GM18502 (cell line): ENCODE results near the gene SPTBN1.

Experiments
- ATAC-seq: cut with Tn5 transposase; IDR thresholded peaks from one replicate; pipeline ENCODE4 v1.9.1; 2021; ENCODE audit warnings: mild to moderate bottlenecking; ENCODE audit not compliant: unreplicated experiment, poor library complexity

The SPTBN1 gene

DNA sequence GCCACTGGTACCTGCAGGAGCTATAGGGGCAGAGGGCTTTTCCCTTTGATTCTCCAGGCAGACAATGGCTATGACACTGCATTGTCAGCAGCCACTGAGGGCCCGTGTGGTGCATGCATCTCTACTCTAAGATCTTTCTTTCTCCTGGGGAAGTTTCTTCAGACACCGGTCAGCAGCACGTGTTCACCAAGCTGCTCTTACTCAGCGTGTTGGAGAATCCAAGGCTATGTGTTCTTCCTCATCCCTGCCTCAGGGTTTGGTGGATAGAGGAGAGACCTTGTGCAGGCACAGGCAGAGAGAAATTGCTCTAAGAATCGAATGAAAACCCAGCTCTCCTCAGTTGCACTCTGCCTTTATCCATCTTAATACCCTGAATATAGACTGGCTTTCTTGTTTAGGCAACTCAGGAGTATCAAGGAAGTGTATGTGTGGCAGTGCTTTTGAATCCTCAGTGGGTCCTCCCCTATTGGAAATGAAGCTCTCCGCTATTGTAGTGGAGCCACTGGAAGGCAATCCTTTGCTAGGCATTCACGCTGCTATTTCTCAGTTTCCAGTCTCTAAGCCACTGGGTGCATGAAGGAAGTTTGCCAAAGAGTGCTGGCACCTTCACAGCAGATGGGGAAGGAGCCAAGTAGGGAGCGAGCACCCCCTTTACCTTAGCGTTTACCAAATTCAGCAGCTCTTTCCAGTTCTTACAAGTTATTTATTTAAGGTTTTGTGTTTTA lies 180.4 kb downstream of the SPTBN1 start:
- ATAC-seq: no peak

DNA sequence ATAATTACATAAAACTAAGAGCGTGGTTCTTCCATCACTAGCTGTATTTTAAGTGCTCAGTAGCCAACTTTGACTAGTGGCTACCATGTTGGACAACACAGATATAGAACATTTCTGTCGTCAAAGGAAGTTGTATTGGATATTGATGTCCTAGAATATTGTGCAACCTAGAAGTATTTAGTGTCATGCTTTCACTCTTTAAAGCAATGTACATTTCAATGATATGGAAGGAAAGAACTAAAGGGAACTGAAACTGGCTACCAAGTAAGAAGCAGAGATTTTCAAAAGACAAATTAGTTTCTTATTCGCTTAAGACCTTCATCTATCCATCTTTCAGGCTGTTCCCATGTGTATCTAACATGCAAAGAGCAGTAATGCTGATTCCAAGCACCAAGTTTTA lies 182.0 kb downstream of the SPTBN1 start:
- ATAC-seq: peak; percentile 43

DNA sequence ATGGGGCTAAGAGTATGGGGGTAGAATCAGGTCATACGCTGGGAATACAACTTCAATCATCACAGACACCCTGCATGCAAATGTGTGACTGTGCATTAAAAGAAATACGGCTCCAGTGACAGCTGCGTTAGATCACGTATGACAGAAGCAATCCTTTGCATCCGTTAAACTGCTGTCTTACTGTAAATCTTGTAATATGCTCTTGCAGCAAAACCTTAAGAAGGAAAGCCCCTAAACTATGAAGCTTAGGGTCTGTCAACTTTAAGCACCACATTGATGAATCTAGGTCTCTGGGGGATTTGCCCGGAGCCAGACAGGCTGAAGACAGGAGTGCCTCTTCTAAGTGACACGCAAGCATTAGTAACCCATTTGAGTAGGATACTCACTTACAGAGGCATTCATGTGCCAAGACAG lies 182.7 kb downstream of the SPTBN1 start:
- ATAC-seq: no peak

DNA sequence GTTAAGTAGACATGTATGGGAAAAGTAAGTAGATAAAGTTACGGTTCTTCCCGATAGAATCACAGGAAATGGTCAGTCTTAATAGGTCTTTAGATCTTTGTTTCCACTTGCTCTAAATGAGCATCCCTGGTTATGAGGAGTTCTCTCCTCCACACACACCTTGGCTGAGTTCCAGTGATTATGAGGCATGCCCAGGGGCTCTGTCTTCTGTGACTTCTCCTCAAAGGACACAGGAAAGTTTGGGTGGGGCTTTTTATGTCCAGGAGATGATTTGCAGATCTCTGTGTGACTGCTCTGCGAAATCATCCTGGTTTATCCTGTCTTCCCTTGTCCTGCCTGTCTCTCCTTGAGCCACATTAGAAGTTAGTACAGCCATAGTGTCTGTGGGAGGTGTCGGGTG lies 183.5 kb downstream of the SPTBN1 start:
- no peak for ATAC-seq

DNA sequence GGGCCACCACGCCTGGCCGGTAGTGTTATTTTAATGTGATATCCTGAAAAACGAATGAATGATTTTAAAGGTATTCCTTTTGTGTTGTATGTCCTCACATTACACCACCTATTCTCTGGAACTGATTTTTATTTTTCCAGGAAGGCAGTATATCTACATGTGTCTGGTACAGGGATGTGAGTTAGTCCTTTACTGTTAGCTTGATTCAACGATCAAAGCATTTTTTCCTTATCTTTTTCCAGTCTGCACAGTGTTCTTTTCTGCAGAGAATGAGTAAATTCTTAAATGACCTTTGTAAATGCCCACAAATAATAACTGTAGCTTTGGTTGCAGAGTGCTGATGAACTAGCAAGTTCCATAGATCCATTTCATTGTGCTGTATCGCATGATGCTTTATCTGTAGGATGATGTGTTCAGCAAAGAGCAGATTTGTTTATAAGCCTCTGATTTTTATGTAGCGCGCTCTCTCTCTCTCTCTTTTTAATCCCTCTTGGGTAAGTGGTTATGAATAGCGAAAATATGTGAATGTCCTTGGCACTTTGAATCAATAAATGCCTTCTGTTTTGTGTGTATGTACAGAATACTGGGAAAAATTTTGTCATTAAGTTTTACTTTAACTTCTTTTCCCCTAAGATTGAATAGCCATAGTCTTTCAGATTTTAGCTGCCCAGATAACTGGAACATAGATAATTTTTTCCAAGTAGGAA lies 184.9 kb downstream of the SPTBN1 start:
- ATAC-seq: no peak

DNA sequence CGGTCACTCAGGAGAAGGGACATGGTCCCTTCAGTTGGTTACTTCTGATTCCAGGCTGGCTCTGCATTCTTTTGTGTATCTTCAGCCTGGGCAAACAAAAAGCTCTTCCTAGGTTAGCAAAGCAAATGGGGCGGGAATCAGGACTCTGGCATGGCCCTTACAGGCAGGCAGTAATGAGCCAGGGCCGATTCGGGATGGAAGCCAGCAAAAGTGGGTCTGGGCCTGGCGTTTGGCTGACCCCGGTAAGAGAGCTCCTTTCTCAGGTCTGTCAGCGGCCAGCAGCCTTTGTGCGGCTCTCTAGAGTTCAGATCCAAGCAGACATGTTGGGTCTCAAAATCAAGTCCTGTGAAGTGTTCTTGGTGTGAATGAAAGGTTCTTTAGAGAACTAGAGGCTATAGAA lies 185.9 kb downstream of the SPTBN1 start:
- no peak for ATAC-seq

DNA sequence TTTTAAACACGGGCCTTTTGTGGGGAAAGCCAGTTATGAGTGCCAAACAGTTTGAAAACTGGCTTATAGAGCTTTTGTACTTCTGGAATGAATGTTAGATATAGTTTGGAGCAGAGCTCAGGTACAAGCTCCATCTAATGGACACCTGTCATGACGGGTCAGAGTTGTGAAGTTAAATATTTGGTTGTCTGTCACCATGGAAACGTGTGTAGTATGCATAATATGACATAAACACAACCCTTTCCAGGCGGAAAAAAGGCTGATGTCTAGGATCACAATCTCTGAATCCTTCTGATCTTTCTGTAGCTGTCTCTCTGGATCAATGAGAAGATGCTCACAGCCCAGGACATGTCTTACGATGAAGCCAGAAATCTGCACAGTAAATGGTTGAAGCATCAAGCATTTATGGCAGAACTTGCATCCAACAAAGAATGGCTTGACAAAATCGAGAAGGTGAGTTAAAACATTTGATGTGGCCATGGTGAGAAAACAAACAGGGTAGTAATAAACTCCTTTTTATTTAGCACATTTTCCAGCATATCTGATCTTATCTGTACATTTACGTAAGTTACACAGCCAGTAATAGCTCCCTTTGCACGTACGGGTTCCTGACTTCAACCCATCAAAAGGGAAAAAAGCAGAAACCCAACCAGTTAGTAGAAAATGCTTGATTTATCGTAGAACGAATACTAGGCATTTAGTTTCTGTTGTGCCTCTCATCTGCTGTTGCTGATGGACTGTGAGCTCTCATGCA lies 186.7 kb downstream of the SPTBN1 start:
- ATAC-seq: no peak

DNA sequence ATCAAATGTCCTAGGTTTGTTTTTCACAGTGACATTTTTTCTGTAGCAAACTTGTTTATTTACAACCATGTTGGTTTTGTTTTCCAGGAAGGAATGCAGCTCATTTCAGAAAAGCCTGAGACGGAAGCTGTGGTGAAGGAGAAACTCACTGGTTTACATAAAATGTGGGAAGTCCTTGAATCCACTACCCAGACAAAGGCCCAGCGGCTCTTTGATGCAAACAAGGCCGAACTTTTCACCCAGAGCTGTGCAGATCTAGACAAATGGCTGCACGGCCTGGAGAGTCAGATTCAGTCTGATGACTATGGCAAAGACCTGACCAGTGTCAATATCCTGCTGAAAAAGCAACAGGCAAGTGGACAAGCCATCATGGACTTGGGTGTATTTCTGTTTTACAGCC lies 188.1 kb downstream of the SPTBN1 start:
- ATAC-seq: no peak

DNA sequence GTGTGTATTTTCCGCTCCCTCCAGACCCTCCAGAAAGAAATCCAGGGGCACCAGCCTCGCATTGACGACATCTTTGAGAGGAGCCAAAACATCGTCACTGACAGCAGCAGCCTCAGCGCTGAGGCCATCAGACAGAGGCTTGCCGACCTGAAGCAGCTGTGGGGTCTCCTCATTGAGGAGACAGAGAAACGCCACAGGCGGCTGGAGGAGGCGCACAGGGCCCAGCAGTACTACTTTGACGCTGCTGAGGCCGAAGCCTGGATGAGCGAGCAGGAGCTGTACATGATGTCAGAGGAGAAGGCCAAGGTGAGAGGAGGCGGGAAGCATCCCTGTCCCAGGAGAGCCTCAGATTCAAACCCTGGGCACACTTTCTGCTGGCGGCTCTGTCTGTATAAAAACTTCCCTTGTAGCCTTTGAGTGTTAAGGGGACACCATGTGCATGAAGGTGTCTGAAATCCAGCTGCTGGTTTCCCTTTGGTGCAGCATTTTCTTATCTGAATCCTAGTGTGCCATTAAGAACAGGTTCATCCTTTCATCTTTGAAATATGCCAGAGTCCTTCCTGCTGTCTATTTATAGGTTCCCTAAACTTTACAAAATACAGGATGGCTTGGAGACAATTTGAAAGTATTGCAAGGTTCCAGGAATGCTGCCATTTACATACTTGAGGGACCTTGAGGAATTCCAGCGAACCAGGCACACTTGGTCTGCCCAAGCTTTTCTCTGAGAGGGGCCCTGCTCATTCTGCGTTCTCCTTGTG lies 190.2 kb downstream of the SPTBN1 start:
- ATAC-seq: no peak

DNA sequence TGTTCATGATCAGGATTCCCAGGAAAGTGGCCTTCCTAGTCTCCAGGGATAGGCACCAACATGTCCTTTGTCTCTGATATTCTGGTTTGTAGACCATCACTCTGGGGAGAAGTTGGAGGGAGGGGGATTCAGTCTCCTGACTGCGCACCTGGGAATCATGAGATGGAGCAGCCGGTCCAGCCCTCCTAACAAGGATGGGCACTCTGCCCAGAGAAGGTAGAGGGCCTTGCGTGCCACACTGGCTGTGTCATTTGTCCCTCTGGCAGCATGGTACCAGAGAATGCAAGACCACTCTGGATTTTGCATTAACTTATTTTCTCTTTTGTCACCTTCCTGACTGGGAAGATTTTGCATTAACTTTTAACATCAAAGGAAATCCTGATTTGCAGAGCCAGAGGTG lies 192.1 kb downstream of the SPTBN1 start:
- ATAC-seq: no peak

DNA sequence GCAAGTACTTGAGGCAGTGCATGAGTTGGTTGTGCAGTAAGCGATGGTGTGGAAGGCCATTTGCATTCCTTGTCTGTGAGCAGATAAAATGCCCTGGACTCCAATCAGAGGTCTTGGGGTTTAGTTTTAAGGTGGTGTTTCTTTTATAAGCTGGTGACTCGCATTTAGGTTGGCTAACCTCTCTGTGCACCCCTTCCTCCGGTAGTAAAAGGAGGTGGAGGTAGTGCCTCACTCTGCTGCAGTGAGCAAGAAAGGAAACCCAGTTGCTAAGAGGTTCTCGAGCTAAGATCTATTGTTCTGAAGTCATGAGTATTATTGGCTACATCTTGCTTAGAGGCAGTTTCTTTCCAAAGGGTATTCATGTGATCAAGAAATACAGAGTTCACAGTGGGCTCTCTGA lies 193.1 kb downstream of the SPTBN1 start:
- ATAC-seq: no peak

DNA sequence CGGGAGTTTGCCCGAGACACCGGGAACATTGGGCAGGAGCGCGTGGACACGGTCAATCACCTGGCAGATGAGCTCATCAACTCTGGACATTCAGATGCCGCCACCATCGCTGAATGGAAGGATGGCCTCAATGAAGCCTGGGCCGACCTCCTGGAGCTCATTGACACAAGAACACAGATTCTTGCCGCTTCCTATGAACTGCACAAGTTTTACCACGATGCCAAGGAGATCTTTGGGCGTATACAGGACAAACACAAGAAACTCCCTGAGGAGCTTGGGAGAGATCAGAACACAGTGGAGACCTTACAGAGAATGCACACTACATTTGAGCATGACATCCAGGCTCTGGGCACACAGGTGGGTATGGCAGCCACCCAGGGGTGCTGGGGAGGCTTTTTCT lies 193.5 kb downstream of the SPTBN1 start:
- no peak for ATAC-seq

DNA sequence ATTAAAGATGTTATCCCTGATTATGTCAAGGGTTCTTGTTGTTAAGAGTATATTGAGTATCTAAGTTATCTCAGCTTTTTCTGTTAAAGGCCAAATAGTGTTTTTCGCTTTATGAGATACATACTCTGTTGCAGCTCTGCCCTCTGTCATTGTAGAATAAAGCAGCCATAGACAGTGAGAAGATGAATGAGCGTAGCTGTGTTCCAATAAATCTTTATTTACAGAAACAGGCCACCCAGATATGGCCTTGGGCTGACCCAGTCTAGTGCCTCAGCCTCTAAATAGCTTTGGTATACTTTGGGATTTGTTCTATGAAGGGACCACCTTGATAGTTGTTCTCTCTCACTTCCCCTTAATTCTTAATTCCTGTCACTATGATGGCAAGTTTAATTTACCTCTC lies 194.5 kb downstream of the SPTBN1 start:
- no peak for ATAC-seq

DNA sequence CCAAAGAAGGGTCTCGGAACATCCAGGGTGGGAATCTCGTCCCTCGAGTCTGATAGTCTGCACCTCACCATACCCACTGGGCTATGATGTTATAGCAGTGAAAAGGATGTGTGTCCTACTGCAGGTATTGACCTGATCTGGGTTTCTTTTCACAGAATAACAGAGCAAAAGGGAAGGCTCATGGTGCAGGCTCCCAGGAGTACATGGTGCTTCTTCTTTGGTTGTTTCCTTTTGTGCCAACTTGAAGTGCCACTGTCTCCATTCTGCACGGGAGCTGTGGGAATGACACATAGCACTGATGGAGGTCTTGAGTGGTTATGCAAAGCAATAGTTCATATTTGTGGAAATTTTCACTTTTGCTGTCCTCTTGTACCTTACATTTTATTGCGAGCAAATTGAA lies 195.2 kb downstream of the SPTBN1 start:
- ATAC-seq: no peak

DNA sequence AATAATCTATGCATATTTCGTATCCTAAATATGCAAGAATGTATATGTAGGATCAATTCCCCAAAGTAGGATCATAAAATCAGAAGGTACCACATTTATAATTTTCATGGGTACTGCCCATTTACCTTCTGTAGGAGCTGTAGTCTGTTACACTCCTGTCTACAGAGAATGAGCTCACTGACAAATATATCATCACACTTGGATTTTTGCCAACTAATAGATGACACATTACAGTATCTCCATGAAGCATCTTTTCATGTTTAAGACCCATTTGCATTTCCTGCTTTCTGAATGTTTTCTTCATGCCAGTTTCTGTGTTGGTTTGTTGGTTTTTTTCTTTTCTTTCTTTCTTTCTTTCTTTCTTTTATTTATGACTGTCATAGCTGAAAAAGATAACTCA lies 196.4 kb downstream of the SPTBN1 start:
- peak; percentile 92 for ATAC-seq

DNA sequence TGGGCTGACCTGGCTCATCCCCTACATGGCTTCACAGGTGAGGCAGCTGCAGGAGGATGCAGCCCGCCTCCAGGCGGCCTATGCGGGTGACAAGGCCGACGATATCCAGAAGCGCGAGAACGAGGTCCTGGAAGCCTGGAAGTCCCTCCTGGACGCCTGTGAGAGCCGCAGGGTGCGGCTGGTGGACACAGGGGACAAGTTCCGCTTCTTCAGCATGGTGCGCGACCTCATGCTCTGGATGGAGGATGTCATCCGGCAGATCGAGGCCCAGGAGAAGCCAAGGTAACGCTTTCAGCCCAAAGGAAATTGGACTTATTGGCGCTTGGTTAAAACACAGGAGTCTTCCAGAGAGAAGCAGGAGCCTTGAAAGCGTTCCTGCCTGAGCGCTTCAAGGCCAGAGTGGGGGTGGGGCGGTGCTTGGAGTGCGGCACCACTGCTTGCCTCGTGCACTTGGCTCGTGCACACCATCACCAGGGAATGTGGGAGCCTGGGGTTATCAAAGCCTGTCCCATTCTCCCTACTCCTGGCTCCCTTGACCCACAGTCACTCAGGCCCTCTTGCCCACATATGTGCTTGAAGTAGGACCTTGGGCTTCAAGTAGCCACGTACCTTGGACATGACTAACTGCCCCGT lies 197.6 kb downstream of the SPTBN1 start:
- ATAC-seq: no peak

DNA sequence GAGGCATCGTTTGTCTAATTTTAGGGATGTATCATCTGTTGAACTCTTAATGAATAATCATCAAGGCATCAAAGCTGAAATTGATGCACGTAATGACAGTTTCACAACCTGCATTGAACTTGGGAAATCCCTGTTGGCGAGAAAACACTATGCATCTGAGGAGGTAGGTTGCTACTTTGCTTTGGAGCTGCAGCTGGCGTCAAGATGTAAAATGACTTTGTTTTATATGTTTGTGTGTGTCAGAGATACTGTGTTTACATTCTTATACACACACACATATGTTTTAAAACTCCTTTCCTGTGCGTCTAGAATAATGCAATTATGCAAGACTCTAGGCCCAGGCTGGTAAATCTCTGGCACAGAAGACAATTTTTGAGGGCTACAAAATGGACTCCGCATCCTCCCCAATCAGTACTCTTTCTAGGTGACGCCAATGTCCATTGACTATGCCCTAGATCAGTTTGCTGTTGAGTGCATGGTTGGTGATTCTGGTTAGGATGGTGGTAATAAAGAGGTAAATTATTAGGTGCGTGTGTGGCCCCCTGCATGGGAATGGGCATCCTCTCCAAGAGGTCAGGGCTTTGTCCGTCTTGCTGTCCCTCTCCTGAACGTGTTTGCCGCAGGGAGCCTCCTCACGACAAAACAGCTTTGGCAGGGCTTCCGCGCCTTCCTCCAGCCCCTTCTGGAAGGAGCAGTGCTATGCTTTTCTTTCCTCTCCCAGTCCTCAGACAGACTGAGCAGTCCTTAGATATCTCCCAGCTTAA lies 199.1 kb downstream of the SPTBN1 start:
- ATAC-seq: no peak

DNA sequence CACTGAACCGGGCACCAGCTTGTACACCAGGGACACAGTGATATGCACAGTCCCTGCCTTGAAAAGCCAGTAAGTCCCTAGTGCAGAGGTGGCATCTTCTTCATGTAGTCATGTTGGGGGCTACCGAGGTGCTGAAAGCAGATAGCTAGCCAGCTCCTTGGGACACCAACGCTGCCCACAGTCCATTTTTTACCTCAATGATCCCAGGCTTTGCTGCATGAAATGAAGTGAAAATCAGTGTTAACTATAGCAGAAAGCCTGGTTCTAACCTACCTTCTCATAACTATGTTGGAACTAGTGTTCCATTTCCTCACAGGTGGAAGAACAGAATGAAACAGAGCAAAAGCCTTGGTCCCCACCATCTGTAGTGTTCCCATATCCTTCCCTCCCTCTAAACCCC lies 200.7 kb downstream of the SPTBN1 start:
- ATAC-seq: no peak

DNA sequence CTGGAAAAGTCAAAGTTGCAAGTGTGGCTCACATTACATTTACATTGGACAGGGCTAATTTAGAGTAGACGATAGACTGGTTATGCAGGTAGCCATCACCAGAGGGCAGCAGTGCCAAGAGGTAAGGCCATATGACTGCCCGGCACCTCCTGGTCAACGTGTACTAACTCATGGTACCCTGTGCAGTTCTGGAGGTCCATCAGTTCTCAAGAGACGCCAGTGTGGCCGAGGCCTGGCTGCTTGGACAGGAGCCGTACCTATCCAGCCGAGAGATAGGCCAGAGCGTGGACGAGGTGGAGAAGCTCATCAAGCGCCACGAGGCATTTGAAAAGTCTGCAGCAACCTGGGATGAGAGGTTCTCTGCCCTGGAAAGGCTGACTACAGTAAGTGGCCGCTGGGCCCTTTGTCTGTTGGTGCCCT lies 201.5 kb downstream of the SPTBN1 start:
- ATAC-seq: no peak
